Loucy (cell line): Measurements from ENCODE around the gene SLC35G3.

Source experiments
- H2AFZ ChIP-seq: fragments of 200-600 bp; sonication (generic); 2 replicates; pipeline ENCODE4 v1.6.0; 2016; ENCODE audit warnings: antibody characterized with exemption, mild to moderate bottlenecking, low read length, moderate library complexity
- H3F3A ChIP-seq: fragments of 200-600 bp; 2 replicates; pipeline ENCODE4 v1.6.0; 2016; ENCODE audit warnings: antibody characterized with exemption, low read depth, mild to moderate bottlenecking
- H3K27me3 ChIP-seq: fragments of 200-600 bp; sonication (generic); 2 replicates; pipeline ENCODE4 v1.6.1; 2014; ENCODE audit warnings: low read length, mild to moderate bottlenecking; ENCODE audit not compliant: insufficient read depth, poor library complexity, severe bottlenecking
- H3K36me3 ChIP-seq: fragments of 200-600 bp; sonication (generic); 2 replicates; pipeline ENCODE4 v1.6.1; 2016; ENCODE audit warnings: low read length; ENCODE audit not compliant: insufficient read depth
- H3K4me1 ChIP-seq: fragments of 200-600 bp; sonication (generic); 2 replicates; pipeline ENCODE4 v1.5.1; 2014; ENCODE audit warnings: low read length, mild to moderate bottlenecking; ENCODE audit not compliant: insufficient read depth, poor library complexity, severe bottlenecking
- H3K4me2 ChIP-seq: fragments of 200-600 bp; sonication (generic); 2 replicates; pipeline ENCODE4 v1.6.0; 2014; ENCODE audit warnings: antibody characterized with exemption, low read length, low read depth, mild to moderate bottlenecking; ENCODE audit not compliant: poor library complexity, severe bottlenecking
- H3K4me3 ChIP-seq: fragments of 200-600 bp; sonication (generic); 2 replicates; pipeline ENCODE4 v1.5.1; 2014; ENCODE audit warnings: low read length, mild to moderate bottlenecking, mixed read lengths; ENCODE audit not compliant: poor library complexity, severe bottlenecking
- H3K79me2 ChIP-seq: fragments of 200-600 bp; sonication (generic); 2 replicates; pipeline ENCODE4 v1.6.1; 2014; ENCODE audit warnings: low read length; ENCODE audit not compliant: insufficient read depth
- H3K9ac ChIP-seq: fragments of 200-600 bp; sonication (generic); 2 replicates; pipeline ENCODE4 v1.6.0; 2014; ENCODE audit warnings: mild to moderate bottlenecking, low read depth, low read length, moderate library complexity; ENCODE audit not compliant: poor library complexity, severe bottlenecking
- H3K9me2 ChIP-seq: fragments of 200-600 bp; sonication (generic); replicated peaks from 2 replicates; pipeline ENCODE4 v1.6.1; 2016; ENCODE audit warnings: low read depth, low read length, mixed read lengths
- H3K9me3 ChIP-seq: fragments of 200-600 bp; sonication (generic); 2 replicates; pipeline ENCODE4 v1.6.1; 2014; ENCODE audit warnings: mild to moderate bottlenecking, antibody characterized with exemption, low read length, low read depth; ENCODE audit not compliant: insufficient read depth
- H4K20me1 ChIP-seq: fragments of 200-600 bp; sonication (generic); 2 replicates; pipeline ENCODE4 v1.6.0; 2014; ENCODE audit warnings: antibody characterized with exemption, low read length, mild to moderate bottlenecking; ENCODE audit not compliant: insufficient read depth, poor library complexity, severe bottlenecking
- EZH2phosphoT487 ChIP-seq: fragments of 200-600 bp; IDR thresholded peaks from 2 replicates; pipeline ENCODE4 v1.6.1; 2018; ENCODE audit warnings: antibody characterized with exemption, mild to moderate bottlenecking, moderate library complexity, borderline replicate concordance
- TF ChIP-seq, protein P1 (sequence below): fragments of 200-600 bp; sonication (generic); conservative IDR thresholded peaks from 2 replicates; pipeline ENCODE4 v1.5.1; 2014; ENCODE audit warnings: mild to moderate bottlenecking, antibody characterized with exemption, low read length

The SLC35G3 gene

DNA sequence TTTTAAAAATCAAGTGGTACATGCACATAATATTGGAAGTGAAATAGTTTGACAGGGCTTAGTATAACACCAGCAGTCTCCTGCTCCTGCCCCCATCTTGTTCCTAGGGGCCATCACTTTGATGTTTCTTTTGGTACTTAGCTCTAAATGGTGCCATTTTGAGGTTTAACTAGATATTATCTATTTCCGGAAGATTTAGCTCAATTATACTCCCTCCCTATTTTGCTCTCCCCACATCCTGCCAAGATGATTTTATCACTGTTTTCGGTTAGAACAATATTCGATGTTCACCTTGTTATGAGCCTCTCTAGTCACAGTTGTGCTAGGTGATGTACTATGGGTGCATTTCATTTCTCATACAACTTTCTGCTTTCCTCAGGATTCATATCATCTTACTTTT is 20.0 kb upstream of the SLC35G3 start:
- Histone ChIP-seq H3K9me2 (no peaks in the 10 kb centered on the region), H3K9ac (peak overlapping the region; percentile 23), H2AFZ (no peak overlapping the region), H3K4me2 (peak overlapping the region; percentile 85), H3F3A (no peaks in the 10 kb centered on the region; the same call in 1 of the 2 replicates), H3K27me3 (peaks cover 90% of the 10 kb centered on the region), H3K9me3 (no peaks in the 10 kb centered on the region), H3K4me1 (peaks cover 33% of the 10 kb centered on the region), H4K20me1 (peaks cover 4% of the 10 kb centered on the region), H3K36me3 (no peaks in the 10 kb centered on the region), H3K79me2 (no peaks in the 10 kb centered on the region), H3K4me3 (peak overlapping the region; percentile 63)
- peak; percentile 100 for TF ChIP-seq EZH2phosphoT487
- TF ChIP-seq, protein P1, sequence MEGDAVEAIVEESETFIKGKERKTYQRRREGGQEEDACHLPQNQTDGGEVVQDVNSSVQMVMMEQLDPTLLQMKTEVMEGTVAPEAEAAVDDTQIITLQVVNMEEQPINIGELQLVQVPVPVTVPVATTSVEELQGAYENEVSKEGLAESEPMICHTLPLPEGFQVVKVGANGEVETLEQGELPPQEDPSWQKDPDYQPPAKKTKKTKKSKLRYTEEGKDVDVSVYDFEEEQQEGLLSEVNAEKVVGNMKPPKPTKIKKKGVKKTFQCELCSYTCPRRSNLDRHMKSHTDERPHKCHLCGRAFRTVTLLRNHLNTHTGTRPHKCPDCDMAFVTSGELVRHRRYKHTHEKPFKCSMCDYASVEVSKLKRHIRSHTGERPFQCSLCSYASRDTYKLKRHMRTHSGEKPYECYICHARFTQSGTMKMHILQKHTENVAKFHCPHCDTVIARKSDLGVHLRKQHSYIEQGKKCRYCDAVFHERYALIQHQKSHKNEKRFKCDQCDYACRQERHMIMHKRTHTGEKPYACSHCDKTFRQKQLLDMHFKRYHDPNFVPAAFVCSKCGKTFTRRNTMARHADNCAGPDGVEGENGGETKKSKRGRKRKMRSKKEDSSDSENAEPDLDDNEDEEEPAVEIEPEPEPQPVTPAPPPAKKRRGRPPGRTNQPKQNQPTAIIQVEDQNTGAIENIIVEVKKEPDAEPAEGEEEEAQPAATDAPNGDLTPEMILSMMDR, result no peak

DNA sequence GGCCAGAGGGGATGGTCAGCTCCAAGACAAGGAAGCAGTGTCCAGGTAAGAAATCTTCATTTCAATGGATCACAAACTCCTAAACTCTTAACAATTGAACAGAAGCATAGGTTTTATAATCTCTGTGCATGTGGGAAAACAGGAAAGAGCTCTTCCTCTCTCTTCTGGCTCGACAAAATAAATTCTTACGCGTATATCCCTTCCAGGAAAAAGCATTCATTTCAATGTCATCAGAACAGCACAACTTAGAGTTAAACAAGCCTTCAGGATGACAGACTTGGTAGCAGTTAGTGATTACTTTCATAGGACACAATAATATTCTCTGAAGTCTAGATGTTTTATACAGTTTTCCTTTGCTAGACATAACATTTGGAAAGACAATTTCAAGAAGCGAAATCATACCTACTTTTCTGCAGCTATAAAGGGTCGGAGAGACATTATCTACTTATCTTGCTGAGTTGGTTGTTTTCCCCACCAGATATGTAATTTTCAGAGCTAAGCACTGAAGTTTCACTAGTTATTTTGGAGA is 19.3 kb upstream of the SLC35G3 start:
- H3K9me3 ChIP-seq, result no peaks in the 10 kb centered on the region
- H3K4me2 ChIP-seq, result peak overlapping the region; percentile 85
- H3K27me3 ChIP-seq, result peaks cover 90% of the 10 kb centered on the region
- no peak overlapping the region for H3K9ac ChIP-seq
- no peaks in the 10 kb centered on the region for H3K9me2 ChIP-seq
- H3F3A ChIP-seq, result no peaks in the 10 kb centered on the region; the same call in 1 of the 2 replicates
- H3K79me2 ChIP-seq, result no peaks in the 10 kb centered on the region
- H2AFZ ChIP-seq, result no peak overlapping the region
- peaks cover 33% of the 10 kb centered on the region for H3K4me1 ChIP-seq
- TF ChIP-seq, protein P1, result no peak
- TF ChIP-seq EZH2phosphoT487, result no peak
- H4K20me1 ChIP-seq, result peaks cover 4% of the 10 kb centered on the region
- no peaks in the 10 kb centered on the region for H3K36me3 ChIP-seq
- peak overlapping the region; percentile 41 for H3K4me3 ChIP-seq

DNA sequence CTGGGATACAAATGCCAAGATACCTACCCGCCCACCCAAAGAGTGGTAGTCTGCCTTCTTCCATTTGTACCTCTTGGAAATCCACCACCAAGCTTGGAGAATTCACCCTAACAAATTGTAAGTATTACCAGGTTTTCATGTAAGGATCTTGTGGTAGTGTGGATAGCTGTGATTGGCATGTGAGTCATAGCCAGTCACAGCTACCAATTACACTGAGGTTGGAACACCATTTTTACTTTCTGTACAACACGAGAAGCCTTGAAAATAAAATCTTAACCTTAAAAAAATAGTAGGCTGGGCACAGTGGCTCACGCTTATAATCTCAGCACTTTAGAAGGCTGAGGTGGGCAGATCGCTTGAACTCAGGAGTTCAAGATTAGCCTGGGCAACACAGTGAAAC is 18.5 kb upstream of the SLC35G3 start:
- Histone ChIP-seq H2AFZ (no peak overlapping the region), H3K4me2 (no peak overlapping the region), H3K27me3 (peaks cover 90% of the 10 kb centered on the region), H3F3A (no peaks in the 10 kb centered on the region; the same call in 1 of the 2 replicates), H3K9ac (no peak overlapping the region), H4K20me1 (peaks cover 4% of the 10 kb centered on the region), H3K79me2 (no peaks in the 10 kb centered on the region), H3K4me3 (no peak overlapping the region), H3K4me1 (peaks cover 33% of the 10 kb centered on the region), H3K9me2 (no peaks in the 10 kb centered on the region), H3K9me3 (no peaks in the 10 kb centered on the region), H3K36me3 (no peaks in the 10 kb centered on the region)
- TF ChIP-seq, protein P1, result no peak
- TF ChIP-seq EZH2phosphoT487, result no peak
